Measurements from ENCODE around the gene CBY1.
"Not testable (repeated sequence)": the region's sequence is repeated elsewhere in the genome, so short reads cannot be mapped to it uniquely, and the experiment has no call there.

The CBY1 gene

DNA sequence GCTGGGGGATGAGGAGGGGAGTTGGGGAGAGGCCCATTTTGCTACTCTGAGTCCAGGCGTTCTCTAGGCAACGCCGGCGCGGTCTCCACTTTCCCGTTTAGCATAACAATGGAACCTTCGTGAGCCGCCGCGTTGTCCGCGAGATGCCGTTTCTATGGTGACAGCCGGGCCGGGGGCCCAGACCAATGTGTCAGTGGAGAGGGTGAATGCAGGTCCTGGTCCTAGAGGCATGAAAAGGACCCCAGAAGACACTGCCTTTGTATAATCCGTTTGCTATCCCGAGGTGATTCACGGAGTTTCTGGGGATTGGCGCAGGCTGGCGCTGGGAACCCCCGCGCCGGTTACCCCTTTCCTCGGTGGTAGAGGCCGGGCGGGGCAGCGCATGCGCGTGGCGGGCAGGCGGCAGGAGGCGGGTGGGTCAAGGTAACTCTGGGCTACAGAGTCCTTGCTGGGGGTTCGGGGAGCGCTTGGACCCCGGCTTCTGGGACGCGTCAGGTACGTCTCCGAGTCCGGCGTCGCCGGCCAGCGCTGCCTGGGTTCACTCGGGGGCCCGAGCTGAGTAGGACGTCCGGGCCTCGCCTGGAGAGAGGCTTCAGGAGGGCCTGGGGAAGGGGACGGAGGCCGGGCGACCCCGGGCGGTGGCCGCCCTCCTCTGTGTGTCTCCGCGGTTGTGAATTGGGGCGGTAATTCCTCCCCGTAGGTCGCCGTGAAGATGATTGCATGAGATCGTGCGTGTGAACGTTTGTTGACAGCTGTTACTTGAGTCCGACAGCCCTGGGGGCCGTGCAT is at the start of gene CBY1, which contains the start of gene FAM227A:
TSS of gene CBY1 (plus strand) at position 383 of the 789 bp plus-strand sequence. CDS start 11,417 bp downstream, outside the sequence.
TSS of gene FAM227A (minus strand) at position 137 of the 789 bp plus-strand sequence. CDS start 6,224 bp downstream, outside the sequence.
- in situ Hi-C loops (cut with MboI; ENCODE audit: low sequenced_read_pairs): no loop called here

DNA sequence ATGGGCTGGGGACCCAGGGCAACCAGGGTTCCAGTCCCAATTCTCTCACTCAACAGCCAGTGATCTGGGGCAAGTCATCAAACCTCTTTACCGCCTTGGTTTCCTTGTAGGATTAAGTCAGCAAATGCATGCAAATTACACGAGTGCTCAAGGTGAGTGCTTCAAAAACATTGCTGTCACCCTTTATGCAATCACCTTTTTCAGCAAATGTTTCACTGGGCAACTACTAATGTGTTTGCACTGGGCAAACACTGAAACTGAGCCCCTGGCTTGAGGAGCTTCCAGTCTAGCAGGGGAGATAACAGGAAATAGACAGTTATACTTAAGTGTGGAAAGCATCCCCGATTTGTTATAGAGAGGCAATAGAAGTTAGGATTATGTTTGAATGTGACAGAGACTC is 48.8 kb upstream of the CBY1 start:
- in situ Hi-C loops (cut with MboI; ENCODE audit: low sequenced_read_pairs): no loop called here

- in situ Hi-C loops (cut with MboI; ENCODE audit: low sequenced_read_pairs): no loop called here
Observed at GRCh38 chr22:38608992-38609750, 47.3 kb upstream of the CBY1 start.

DNA sequence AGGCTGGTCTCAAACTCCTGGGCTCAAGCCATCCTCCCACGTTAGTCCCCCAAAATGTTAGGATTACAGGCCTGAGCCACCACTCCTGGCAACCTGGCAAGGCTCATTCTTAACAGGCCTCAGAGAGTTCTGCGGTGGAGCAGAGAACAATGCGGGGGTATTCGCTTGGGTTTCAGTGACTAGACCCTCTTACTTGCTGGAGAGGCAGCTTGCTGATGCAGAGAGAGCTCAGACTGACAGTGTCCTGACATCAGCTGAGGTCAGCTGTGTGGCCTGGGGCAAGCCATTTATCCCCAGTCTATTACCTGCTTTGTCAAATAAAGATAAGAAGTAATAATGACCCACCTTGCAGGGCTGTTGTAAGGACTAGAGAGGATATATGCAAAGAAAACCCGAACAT is 46.2 kb upstream of the CBY1 start:
- in situ Hi-C loops (cut with MboI; ENCODE audit: low sequenced_read_pairs): no loop called here

GRCh38 chr22:38611559-38611958 is 44.9 kb upstream of the CBY1 start:
- in situ Hi-C loops (cut with MboI; ENCODE audit: low sequenced_read_pairs): no loop called here

GRCh38 chr22:38612217-38613006 is 44.0 kb upstream of the CBY1 start:
- in situ Hi-C loops (cut with MboI; ENCODE audit: low sequenced_read_pairs): no loop called here

DNA sequence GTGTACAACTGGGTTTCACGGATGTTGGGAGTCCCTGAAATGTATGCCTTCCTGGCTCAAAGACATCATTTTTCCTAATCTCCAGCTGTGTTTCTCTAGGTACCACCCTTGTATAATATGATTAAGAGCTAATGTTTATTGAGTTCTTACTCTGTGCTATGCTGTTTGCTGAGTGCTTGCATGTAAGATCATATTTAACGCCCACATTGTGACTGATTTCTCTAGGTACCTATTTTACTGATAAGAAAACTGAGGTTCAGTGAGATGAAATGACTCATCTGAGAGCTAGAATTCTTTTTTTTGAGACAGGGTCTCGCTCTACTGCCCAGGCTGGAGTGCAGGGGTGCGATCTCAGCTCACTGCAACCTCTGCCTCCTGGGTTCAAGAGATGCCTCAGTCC is 42.9 kb upstream of the CBY1 start:
- in situ Hi-C loops (cut with MboI; ENCODE audit: low sequenced_read_pairs): no loop called here

DNA sequence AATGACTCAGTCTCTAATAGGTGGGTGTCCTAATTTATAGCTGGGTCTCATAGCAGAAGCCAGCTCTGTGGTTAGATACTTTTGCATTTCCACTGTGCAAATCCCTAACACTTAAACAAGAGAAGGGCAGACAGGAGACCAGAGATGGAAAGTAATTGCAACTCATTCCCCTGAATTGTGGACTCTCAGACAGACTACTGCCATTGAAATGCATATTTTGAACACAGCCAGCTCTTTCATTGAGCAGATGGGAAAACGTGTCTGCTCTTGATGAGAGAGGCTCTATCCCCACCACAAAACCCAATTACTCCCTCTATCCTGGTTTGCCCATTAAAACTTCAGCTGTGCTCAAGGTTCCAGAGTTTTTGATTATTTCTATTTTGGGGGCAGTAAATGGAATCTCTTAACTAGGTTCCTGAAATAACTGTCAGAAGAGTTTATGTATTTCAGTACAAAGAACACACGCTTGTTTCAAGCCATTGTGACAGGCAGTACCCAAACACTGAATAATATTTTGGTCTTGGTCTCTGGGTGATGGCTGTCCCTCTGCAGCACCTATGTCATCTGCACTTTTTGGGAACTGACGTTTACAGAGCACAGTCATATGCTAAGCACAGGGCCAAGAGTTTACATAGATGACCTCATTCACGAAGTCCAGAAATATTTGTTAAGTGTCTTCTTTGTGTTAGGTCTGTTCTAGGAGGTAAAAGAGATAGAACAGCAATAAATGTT is 41.9 kb upstream of the CBY1 start:
- in situ Hi-C loops (cut with MboI; ENCODE audit: low sequenced_read_pairs): no loop called here

GRCh38 chr22:38615064-38615405 is 41.4 kb upstream of the CBY1 start:
- in situ Hi-C loops (cut with MboI; ENCODE audit: low sequenced_read_pairs): not testable (repeated sequence)

GRCh38 chr22:38618258-38618657 is 38.2 kb upstream of the CBY1 start:
- in situ Hi-C loops (cut with MboI; ENCODE audit: low sequenced_read_pairs): no loop called here

DNA sequence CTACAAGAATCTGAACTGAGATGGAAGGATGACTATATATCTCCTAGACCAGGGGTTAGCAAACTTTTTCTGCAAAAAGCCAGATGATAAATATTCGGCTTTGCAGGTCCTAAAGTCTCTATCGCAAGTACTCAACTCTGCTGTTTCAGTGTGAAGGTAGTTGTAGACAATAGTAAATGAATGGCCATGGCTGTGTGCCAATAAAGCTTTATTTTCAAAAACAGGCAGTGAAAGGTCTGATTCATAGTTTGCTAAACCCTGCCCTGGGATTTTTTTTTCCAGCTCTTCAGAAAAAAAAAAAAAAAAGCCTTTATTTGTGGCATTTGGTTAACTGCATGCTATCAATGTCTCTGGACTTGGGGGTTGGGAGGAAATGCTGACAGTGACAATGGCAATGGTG is 37.8 kb upstream of the CBY1 start:
- in situ Hi-C loops (cut with MboI; ENCODE audit: low sequenced_read_pairs): no loop called here

DNA sequence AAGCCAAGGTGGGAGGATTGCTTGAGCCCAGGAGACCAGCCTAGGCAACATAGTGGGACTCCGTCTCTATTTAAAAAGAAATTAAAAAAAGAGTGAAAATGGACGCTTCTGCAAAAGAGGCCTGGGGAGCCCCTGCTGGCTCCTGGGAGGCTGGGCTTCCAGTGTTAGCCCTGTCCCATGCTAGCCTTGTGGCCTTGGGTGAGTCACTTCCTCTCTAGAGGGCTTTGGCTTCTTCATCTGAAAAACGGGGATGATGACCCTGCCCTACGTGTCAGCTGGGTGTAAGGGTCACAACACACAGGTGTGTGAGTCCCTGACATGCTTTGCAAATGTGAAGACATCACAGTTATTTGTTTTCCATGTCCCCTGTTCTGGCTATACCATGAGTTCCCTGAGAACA is 33.1 kb upstream of the CBY1 start:
- in situ Hi-C loops (cut with MboI; ENCODE audit: low sequenced_read_pairs): no loop called here

DNA sequence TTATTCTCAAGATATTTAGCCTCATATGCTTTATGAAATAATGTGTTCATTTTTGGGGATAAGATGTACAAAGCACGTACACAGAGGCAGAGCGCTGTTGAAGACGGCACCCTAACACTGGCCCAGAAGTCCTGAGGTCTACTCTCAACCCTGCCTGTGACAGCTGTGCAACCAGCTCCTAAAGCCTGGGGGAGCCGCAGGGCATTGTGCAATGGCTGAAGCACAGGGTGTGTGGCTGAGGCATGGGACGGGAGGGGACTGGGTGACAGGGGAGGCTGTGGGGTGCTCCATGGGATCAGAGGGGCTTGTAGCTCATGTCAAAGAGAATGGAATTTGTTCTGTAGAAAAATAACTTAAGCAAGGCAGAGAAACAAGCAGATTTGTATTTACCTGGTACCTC is 28.0 kb upstream of the CBY1 start:
- in situ Hi-C loops (cut with MboI; ENCODE audit: low sequenced_read_pairs): no loop called here

- in situ Hi-C loops (cut with MboI; ENCODE audit: low sequenced_read_pairs): no loop called here
Observed at GRCh38 chr22:38629108-38629507, 27.3 kb upstream of the CBY1 start.

GRCh38 chr22:38631724-38632123 is 24.7 kb upstream of the CBY1 start:
- in situ Hi-C loops (cut with MboI; ENCODE audit: low sequenced_read_pairs): no loop called here

GRCh38 chr22:38632528-38632927 is 23.9 kb upstream of the CBY1 start:
- in situ Hi-C loops (cut with MboI; ENCODE audit: low sequenced_read_pairs): no loop called here

DNA sequence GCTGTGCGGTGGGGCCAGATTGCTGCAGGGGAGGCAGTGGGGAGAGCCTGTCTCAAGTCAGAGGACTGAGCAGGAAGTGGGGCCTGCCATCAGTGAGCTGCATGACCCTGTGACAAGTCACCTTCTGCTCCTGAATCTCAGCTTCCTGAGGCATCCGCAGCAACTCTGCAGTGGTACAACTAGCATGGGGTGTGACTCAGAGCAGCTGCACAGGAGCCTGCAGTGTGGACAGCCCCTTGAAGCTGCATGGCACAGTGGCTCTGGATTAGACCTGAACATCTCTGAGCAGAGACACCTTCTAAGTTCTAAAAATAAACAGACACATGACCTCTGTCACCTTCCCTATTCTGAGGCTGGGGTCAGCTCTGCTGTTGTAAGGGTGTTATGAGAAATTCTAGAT is 18.2 kb upstream of the CBY1 start:
- in situ Hi-C loops (cut with MboI; ENCODE audit: low sequenced_read_pairs): no loop called here

DNA sequence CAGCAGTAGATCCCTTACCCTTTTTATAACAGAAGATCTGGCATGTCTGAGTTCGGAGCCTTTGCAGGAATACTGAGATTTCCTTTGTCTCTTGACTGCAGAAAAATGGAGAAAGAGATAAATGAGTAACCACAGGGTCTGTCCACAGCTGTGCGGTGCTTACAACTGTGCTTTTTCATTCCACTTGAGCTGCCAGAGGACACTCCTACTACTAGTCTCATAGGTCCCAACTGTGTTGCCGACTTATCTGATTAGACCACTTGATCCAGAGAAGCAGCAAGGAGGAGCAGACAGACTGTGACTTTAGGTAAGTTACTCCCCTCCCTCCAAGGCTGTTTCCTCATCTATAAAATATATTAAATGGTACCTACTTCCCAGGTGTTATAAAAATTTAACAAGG is 17.7 kb upstream of the CBY1 start:
- in situ Hi-C loops (cut with MboI; ENCODE audit: low sequenced_read_pairs): no loop called here

GRCh38 chr22:38641476-38642040 is 14.9 kb upstream of the CBY1 start:
- in situ Hi-C loops (cut with MboI; ENCODE audit: low sequenced_read_pairs): no loop called here

- in situ Hi-C loops (cut with MboI; ENCODE audit: low sequenced_read_pairs): not testable (repeated sequence)
Observed at GRCh38 chr22:38644245-38644644, 12.2 kb upstream of the CBY1 start.

Data from HL-60/S4 treated with phorbol 12-myristate 13-acetate at 8.2 ng/mL for 4 days and 3 days (cell line).